ENCODE measurements around the gene TRAF2. TPM values are rescaled to one million over a fixed set of nuclear protein-coding genes. Genes with fewer than 3 reads are reported as not detected.

Gene TRAF2
- polyA plus RNA-seq, 2 of the 4 experiments (the other 2 are of a cell fraction) = 23.8 to 39.5 TPM

GRCh38 chr9:136961279-136962065 is 75.2 kb downstream of the TRAF2 start (continued):
- no peak for TF ChIP-seq MYC (IDR thresholded peaks at IDR 0.05; ENCODE audit: borderline replicate concordance, low read length)
- no peak for TF ChIP-seq EHF (CRISPR knock-in tag; IDR thresholded peaks at IDR 0.05)
- TF ChIP-seq KDM1A (IDR thresholded peaks at IDR 0.05; ENCODE audit: low read depth) = no peak
- no peak for TF ChIP-seq CTCF (IDR thresholded peaks at IDR 0.05)

- ATAC-seq (no peak), FAIRE-seq (no peak), DNase-seq (ENCODE audit: low read depth in 1 of 2, low spot score in 1 of 2) (no peak)
- ChIA-PET CTCF (interaction anchor here (0.8 to 1.7 kb wide), 8 partner anchors 14 to 153 kb away, joined by 3 to 11 read pairs (median 4); partner anchors contain the start of genes C8G and FBXW5), POLR2A (no interaction called here)
- H3K9me3 ChIP-seq = no peaks in the 10 kb centered on the region
- H3K27ac ChIP-seq = no peak overlapping the region
- WGBS (ENCODE audit: missing lambda C conversion rate) = 100% methylated on average over 9 of the region's 9 CpGs
- no peak overlapping the region for H3K4me2 ChIP-seq
- peaks cover 12% of the 10 kb centered on the region; the same call in 2 of the 3 replicates for H3K4me1 ChIP-seq
- no peak overlapping the region for H3K4me3 ChIP-seq
- no peak for TF ChIP-seq HDAC2 (IDR thresholded peaks at IDR 0.05)
- TF ChIP-seq TP53 (CRISPR knock-in tag; IDR thresholded peaks at IDR 0.05) = no peak
- TF ChIP-seq PHF8 (IDR thresholded peaks at IDR 0.05; ENCODE audit: borderline replicate concordance, low read depth) = no peak
- TF ChIP-seq POLR2A (IDR thresholded peaks at IDR 0.05; ENCODE audit: low read length) = no peak
- TF ChIP-seq CBX2 (IDR thresholded peaks at IDR 0.05; ENCODE audit: borderline replicate concordance, low read depth) = no peak
- TF ChIP-seq RARB (CRISPR knock-in tag; IDR thresholded peaks at IDR 0.05) = no peak
- no peak for TF ChIP-seq MYC (IDR thresholded peaks at IDR 0.05; ENCODE audit: borderline replicate concordance, low read length)
- no peak for TF ChIP-seq CTCF (IDR thresholded peaks at IDR 0.05)
- no peak for TF ChIP-seq USF2 (IDR thresholded peaks at IDR 0.05)
- TF ChIP-seq FOSL2 (IDR thresholded peaks at IDR 0.05) = no peak
- no peak for TF ChIP-seq FOSL2 (CRISPR knock-in tag; IDR thresholded peaks at IDR 0.05)
- no peak for TF ChIP-seq KDM1A (IDR thresholded peaks at IDR 0.05; ENCODE audit: low read depth)
- no peak for TF ChIP-seq EP300 (IDR thresholded peaks at IDR 0.05)
These were observed 75.8 kb downstream of the TRAF2 start for GRCh38 chr9:136962163-136962562.

- no peaks in the 10 kb centered on the region for H3K9me3 ChIP-seq
- H3K4me3 ChIP-seq = no peak overlapping the region
- POLR2A ChIA-PET = no interaction called here
- no peak for ATAC-seq
- TF ChIP-seq POLR2A (IDR thresholded peaks at IDR 0.05; ENCODE audit: low read length) = no peak
- no peak for TF ChIP-seq HMGXB4 (CRISPR knock-in tag; IDR thresholded peaks at IDR 0.05; ENCODE audit: borderline replicate concordance)
- TF ChIP-seq CBX8 (IDR thresholded peaks at IDR 0.05) = no peak
- no peak for TF ChIP-seq RARB (CRISPR knock-in tag; IDR thresholded peaks at IDR 0.05)
- no peak for TF ChIP-seq NFE2L2 (conservative IDR thresholded peaks at IDR 0.05; ENCODE audit: low read length)
- no peak for TF ChIP-seq E2F6 (IDR thresholded peaks at IDR 0.05; ENCODE audit: borderline replicate concordance, low read depth)
- TF ChIP-seq SREBF2 (IDR thresholded peaks at IDR 0.05) = no peak
- TF ChIP-seq RAD21 (conservative IDR thresholded peaks at IDR 0.05 in 1 of 2, IDR thresholded peaks at IDR 0.05 in 1 of 2) = no peak
- no peak for TF ChIP-seq EP300 (IDR thresholded peaks at IDR 0.05)
- no peak for TF ChIP-seq KDM1A (IDR thresholded peaks at IDR 0.05; ENCODE audit: low read depth)
- no peak for TF ChIP-seq POLR2AphosphoS2 (conservative IDR thresholded peaks at IDR 0.05; ENCODE audit: low read length)
- TF ChIP-seq ZC3H11A (IDR thresholded peaks at IDR 0.05) = no peak
- TF ChIP-seq ZSCAN20 (CRISPR knock-in tag; IDR thresholded peaks at IDR 0.05) = no peak
- no peak for TF ChIP-seq CHD4 (IDR thresholded peaks at IDR 0.05; ENCODE audit: borderline replicate concordance)
- TF ChIP-seq JUNB (IDR thresholded peaks at IDR 0.05) = no peak
- no peak for TF ChIP-seq CBX2 (IDR thresholded peaks at IDR 0.05; ENCODE audit: borderline replicate concordance, low read depth)
- H3K27ac ChIP-seq = no peak overlapping the region
- CTCF ChIA-PET = interaction anchor here (0.6 to 1.7 kb wide), 8 partner anchors 15 to 152 kb away, joined by 3 to 11 read pairs (median 4); partner anchors contain the start of genes C8G and FBXW5
- peaks cover 15% of the 10 kb centered on the region; the same call in 2 of the 3 replicates for H3K4me1 ChIP-seq
- WGBS (ENCODE audit: missing lambda C conversion rate) = 84% methylated on average over 11 of the region's 11 CpGs
- no peak for DNase-seq (ENCODE audit: low read depth in 1 of 2, low spot score in 1 of 2)
- no peak for FAIRE-seq
- no peak overlapping the region for H3K4me2 ChIP-seq
These were observed 76.5 kb downstream of the TRAF2 start for GRCh38 chr9:136962701-136963248.
